ENCODE results near the gene TCEANC.

GRCh38 chrX:13664020-13664419 lies 11.1 kb downstream of the TCEANC start:
- TF ChIP-seq GATA3 (IDR thresholded peaks at IDR 0.05; ENCODE audit: low read depth, low read length): no peak
- no peak for TF ChIP-seq GATA2 (IDR thresholded peaks at IDR 0.05; ENCODE audit: low read depth, low read length)
